Stimulated activated CD8-positive, alpha-beta memory T cell treated with anti-CD3 and anti-CD28 coated beads, Interleukin-15, amount 100 ng/mL, for 24 hours (primary cell): ENCODE measurements around the gene PTPN2.
"Not testable (repeated sequence)": the region's sequence is repeated elsewhere in the genome, so short reads cannot be mapped to it uniquely, and the experiment has no call there.

Experiments
- DNase-seq: peaks from one replicate; pipeline ENCODE4 v3.0.0-alpha.2; 2020; ENCODE audit warnings: low read depth

PTPN2 gene

GRCh38 chr18:12770469-12771219, 113.4 kb downstream of the PTPN2 start:
- DNase-seq: no peak

DNA sequence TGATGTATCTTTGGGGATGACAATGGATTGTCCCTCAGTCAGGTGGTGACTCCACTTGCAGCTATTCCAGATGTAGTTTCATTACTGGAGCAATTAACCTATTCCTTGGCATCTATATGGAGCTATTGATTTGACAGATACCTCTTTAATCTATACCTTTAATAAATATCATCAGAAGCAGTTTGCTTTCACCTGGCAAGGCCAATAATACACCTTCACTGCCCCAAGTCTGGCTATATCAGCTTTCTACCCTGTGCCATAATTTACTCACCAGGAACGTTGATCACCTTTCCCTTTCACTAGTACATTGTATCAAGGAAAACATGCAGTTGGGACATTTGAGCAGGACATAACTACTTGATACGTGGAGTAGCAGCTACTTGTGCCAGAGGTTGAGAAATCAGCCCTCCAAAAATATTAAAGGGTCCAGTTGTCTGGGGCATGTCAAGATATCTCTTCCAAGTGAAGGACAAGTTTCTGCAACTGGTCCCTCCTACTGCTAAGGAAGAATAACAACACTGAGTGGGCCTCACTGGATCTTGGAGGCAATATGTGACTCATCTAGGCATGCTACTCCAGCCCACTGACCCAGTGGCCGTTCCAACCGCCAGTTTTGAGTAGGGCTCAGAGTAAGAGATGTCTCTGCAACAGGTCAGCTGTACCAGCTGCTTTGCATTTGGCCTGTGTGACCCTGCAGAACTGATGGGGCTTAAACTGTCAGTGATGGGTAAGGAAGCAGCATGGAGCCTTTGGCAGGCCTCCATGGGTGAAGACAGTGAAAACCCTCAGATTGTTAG, 114.2 kb downstream of the PTPN2 start:
- DNase-seq: no peak

DNA sequence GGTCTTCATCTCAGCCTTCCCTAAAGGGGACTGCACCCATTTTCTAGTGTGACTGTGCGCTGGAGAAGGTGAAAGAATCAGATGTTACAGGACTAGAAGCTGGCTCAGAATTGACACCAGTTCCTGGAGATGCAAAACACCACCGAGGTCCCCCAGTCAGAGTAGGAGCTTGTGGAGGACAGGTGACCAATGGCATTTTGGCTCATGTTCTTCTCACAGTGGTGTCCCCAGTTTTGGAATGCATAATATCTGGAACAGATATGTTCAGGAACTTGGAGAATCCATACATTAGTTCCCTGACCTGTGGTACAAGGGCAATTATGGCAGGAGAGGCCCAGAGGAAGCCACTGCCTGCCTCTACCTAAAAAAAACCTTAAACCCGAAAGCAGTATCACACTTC, 114.9 kb downstream of the PTPN2 start:
- no peak for DNase-seq

GRCh38 chr18:12768625-12769024, 115.4 kb downstream of the PTPN2 start:
- DNase-seq: no peak

DNA sequence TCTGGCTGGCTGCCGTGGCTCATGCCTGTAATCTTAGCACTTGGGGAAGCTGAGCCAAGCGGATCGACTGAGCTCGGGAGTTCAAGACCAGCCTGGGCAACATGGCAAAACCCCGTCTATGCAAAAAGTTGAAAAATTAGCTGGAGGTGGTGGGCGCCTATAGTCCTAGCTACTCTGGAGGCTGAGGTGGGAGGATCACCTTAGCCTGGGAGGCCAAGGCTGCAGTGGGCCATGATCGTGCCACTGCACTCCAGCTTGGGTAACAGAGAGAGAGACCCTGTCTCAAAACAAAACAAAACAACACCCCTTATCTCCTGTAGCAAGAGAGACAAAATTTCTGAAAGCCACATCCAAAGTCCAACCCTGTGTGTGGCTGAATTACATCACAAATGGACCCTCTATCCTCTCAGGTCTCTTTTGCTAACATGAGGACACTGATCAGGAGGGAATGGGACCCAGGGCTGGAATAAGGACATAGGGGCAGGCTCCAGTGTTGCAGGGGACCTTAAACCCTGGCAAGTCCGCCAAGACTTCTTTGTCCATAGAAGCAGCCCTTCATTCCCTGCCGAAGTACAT, 116.4 kb downstream of the PTPN2 start:
- no peak for DNase-seq

DNA sequence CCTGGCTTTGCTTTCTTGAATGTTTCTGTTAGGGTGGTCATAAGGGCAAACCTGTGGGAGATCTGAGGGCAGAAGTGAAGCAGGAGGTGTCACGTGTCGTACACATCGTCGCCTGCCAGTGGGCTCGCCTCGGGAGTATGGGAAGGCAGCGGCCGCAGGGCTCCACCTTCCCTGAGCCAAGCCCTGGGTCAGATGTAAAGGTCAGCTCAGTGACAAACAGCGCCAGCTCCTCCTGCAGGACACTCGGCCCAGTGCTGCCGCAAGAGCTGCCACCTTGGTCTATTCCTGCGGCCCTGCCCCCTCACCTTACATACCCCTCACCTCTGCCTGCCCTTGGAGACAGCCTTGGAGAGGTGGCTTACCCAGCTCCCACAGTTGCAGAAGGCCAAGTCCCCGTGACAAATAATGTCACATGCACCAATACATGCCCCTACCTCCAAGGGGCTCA, 117.0 kb downstream of the PTPN2 start:
- DNase-seq: no peak

DNA sequence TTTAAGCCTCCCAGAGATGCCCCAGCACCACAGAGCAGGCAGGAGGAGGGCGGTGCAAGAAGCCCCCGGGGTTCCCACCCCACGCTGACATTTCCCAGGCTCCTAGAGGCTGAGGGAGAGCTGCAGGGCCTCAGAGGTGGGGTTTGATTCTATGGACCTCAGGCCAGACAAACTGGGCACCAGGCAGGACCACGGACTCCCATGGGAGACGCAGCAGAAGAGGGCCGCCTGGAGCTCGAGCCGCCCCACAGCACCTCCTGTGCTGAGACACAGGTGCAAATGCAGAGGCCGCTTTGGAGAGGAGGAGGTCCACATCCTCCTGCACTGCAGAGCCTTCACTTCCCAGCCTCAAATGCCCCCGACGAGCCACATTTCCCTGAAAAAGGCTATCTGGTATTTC, 118.5 kb downstream of the PTPN2 start:
- no peak for DNase-seq

- no peak for DNase-seq
These were observed 118.9 kb downstream of the PTPN2 start for GRCh38 chr18:12765126-12765525.

DNA sequence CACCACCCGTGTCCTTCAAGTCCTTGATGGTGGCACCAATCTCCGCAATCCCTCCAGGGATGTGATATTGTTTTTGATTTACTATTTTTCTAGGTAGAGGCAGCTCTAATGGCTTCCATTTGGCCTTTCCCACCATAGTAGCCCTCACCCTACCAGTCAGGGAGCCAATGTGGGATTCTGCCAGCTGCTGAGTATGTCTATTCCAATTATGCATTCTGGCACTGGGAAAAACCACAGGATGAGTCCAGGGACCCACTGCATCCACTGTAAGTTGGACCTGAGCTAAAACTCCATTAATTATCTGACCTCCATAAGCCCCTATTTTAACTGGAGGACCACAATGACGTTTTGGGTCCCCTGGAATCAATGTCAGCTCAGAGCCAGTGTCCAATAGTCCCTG, 125.5 kb downstream of the PTPN2 start:
- DNase-seq: not testable (repeated sequence)

DNA sequence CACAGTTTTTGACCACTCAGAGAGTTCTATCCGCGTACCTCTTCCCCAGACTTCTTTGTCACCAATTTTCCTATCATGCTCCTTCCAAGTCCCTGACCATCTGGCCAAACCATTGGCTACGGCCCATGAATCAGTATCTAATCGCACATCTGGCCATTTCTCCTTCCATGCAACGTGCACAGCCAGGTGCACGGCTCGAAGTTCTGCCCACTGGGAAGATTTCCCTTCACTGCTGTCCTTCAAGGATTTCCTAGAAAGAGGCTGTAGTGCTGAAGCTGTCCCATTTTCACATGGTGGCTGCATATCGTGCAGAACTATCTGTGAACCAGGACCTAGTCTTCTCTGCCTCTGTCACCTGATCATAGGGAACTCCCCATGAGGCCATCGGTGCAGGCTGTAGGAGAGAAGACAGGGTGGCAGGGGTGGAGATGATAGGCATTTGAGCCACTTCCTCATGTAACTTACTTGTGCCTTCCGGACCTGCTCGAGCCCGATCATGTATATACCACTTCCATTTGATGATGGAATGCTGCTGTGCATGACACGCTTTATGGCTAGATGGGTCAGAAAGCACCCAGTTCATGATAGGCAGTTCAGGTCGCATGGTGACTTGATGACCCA, 127.3 kb downstream of the PTPN2 start:
- not testable (repeated sequence) for DNase-seq

DNA sequence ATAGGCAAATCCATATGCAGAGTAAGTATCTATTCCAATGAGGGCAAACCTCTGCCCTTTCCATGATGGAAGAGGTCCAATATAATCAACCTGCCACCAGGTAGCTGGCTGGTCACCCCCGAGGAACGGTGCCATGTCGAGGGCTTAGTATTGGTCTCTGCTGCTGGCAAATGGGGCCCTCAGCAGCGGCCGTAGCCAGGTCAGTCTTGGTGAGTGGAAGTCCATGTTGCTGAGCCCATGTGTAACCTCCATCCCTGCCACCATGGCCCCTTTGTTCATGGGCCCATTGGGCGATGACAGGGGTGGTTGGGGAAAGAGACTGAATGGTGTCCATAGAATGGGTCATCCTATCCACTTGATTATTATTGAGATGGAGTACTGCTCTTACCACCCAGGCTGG, 128.4 kb downstream of the PTPN2 start:
- not testable (repeated sequence) for DNase-seq

DNA sequence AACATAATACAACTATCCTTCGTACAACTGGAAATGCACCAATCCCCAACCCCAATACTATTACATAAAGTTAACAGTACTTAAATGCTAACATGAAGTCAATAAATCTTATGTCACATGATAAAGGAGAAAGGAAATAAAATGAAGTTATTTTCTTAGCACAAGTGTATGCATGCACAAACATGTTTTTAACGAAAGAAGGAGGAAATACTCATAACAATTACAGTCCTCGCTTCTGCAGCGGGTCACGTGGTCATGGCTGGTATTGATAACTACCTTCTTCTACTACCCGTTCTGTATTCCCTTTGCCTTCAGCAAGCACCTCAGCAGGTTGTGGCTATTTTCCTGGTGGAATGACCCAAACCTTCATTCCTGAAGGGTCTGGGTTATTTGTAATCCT, 129.5 kb downstream of the PTPN2 start:
- no peak for DNase-seq

DNA sequence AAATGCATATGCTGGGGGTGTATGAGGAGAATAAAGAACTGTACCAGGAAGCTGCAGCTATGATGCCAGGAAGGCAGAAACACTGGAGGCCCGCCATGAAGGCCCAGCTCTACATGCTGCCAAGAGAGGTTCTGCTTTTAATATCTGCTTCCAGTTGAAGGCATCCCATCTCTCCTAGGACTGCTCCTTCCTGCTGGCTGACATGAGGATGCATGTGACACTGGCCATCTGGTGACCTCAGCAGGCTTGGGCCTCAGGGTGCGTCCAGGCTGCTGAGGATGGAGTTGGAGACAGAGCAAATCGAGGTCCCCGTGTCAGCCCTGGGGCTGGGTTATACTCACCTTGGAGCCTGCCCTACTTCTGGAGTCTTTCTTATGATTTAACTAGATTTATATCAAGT, 132.1 kb downstream of the PTPN2 start:
- DNase-seq: no peak

- no peak for DNase-seq
These were observed 132.5 kb downstream of the PTPN2 start for GRCh38 chr18:12751503-12751884.

- no peak for DNase-seq
These were observed 133.1 kb downstream of the PTPN2 start for GRCh38 chr18:12750715-12751502.

DNA sequence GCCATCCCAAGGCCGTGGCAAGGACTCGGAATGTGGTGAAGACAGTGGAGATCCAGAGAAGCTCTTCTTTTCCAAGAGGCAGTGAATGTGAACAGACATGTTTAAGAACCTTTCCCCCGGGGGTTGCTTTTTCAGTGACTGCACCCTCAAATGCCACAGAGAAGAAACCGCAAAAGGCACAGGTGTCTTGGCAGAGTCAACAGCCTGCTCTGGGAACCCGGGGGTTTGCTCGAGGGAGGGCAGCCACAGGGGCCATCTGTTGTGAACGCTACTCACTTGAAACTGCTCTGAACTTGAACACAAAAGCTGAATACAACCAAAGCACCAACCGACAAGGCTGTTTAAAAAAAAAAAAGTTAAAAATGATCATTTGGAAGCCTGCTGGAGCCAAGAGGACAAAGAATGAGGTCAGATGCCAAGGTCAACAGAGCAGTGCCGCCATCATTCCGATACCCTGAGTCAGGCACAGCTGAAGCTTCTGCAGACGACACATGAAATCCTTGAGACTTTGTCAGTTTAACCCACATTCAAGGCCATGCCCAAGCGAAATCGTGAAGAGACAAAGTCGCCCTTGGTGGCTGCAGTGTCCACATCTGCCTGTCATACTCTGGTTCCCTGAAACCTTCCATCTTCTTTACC, 133.8 kb downstream of the PTPN2 start:
- no peak for DNase-seq

DNA sequence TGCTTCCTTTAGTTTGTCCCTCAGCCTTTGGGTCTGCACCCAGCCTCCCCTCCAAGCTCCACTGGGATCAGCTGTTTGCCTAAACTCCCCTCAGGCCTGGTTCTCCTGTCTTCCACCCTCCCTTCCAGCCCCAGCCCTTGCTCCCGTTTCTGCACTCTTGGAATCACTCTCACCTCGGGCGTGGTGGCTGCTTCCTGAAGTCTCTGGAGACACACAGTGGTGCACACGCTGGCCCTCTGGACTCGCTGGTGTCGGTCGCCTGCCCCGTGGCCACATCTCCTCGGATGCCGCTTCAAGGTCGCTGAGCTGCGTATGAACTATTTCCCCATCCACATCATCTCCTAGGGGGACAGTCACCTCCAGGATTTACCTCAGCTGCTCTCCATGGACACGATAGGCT, 134.9 kb downstream of the PTPN2 start:
- no peak for DNase-seq

- DNase-seq: no peak
These were observed 135.4 kb downstream of the PTPN2 start for GRCh38 chr18:12748671-12749070.

DNA sequence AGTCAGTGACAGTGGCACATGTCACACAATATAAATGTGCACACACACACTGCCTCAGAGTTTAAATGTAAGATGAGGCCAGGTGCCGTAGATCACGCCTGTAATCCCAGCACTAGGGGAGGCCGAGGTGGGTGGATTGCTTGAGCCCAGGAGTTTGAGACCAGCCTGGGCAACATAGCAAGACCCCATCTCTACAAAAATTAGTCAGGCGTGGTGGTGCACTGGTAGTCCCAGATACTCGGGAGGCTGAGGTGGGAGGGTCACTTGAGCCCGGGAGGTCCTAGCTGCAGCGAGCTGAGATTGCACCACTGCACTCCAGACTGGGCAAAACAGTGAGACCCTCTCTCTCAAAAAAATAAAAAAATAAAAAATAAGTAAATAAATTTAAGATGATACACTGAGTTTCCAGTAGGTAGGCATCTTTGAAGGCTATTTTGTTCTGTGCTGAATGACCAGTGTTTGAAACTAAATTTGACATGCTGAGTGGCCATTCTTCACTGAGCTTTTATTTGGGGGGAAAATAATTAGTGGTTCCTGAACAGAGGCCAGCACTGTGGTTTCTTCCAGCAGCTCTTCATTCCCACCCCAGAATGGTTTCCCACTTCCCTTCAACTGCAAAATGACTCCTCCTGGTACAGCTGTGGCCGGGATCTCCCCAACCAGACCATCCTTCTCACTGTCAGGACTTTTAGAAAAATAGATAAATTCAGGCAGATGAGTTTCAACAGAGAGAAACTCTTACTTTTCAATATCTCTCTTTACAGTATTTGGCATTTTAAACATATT, 136.3 kb downstream of the PTPN2 start:
- no peak for DNase-seq

DNA sequence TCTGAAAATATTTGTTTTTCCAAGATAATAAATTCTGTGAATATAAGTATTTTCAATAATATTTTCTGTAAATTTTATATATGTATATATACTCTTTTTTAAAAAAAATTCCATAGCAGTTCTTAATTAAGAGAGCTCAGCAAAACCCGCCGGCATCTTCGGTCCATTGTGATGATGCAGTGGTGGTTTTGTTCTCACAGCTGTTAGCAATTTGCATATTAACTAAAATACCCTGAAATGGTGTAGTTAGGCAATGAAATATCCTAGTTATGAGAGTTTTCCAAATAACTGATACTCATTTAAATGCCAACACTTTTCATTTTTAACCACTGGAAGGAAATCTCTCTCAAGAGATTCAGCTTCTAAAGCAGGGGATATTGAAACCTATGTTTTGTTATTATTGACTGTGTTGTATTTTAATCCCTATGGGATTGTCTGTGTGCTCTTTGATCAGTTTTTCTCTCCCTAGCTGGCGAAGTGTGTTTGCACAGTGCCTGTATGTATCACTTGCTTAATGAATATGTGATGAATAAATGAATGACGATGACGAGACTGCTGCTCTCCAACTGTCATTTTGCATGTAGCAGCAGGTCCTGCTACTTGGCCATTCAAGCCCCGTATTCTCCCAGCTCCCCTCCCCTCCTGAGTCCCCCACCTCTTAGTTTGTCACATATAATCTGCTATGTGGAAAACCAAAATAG, 138.8 kb downstream of the PTPN2 start:
- no peak for DNase-seq
